ENCODE measurements around the gene LPP.

The LPP gene

DNA sequence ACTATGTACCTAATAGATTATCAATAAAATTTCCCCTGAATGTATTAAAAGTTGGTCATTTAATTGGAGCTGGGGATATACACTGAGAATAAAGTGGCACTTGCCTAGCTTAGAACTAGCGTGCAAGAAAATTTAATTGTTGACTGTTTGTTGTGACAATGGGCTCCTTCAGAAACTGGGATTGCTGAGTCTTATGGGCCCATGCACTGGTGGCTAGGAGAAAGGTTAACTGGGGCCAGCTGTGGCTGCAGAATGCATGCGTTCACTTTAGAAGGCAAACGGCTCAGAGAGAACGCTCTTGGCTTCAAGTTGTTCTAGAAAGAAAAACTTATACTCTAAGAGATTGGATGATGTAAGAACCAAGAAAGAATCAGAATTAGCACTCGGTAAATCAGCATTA lies 18.7 kb upstream of the LPP start:
- DNase-seq (ENCODE audit: low read depth), result no peak

GRCh38 chr3:188137051-188137450 lies 16.9 kb upstream of the LPP start:
- DNase-seq (ENCODE audit: low read depth), result no peak

GRCh38 chr3:188139466-188139865 lies 14.5 kb upstream of the LPP start:
- DNase-seq (ENCODE audit: low read depth), result no peak

DNA sequence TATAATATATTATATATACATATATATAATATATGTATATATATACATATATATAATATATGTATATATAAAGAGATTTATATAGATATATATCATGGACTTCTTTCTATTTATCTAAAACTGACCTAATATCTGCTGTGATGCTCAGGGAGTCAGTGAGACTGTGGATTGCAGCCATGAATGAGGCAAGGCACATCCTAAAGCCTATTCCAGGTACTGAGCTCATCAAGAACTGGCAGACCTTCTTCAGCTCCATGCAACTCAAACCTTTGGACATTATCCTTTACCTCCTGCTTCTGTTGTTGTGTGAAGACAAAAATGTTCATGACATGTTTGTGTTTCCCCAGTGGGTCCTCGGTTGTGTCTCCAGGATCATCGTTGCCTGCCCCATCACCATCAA lies 7.7 kb upstream of the LPP start:
- DNase-seq (ENCODE audit: low read depth), result no peak

GRCh38 chr3:188147782-188148181 lies 6.2 kb upstream of the LPP start:
- DNase-seq (ENCODE audit: low read depth), result no peak

GRCh38 chr3:188148318-188148717 lies 5.6 kb upstream of the LPP start:
- no peak for DNase-seq (ENCODE audit: low read depth)

DNA sequence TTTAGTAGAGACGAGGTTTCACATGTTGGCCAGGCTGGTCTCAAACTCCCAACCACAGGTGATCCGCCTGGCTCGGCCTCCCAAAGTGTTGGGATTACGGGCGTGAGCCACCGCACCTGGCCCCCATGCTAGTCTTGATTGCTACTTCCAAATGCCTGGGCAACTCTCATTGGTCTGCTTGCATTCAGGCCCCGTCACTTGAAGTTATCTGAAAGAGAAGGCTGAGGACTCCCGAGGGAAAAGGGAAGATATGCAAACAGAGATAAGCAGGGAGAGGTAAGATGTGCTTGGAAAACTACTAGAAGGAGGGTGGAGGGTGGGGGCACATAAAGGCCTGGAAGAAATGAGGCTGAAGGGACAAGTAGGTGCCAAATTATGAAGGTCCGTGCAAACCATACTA lies 4.4 kb upstream of the LPP start:
- DNase-seq (ENCODE audit: low read depth), result no peak

- no peak for DNase-seq (ENCODE audit: low read depth)
These were observed 3.0 kb upstream of the LPP start for GRCh38 chr3:188150982-188151381.

GRCh38 chr3:188151438-188151837 lies 2.5 kb upstream of the LPP start:
- no peak for DNase-seq (ENCODE audit: low read depth)

- DNase-seq (ENCODE audit: low read depth), result no peak
These were observed 1.1 kb upstream of the LPP start for GRCh38 chr3:188152660-188153436.

DNA sequence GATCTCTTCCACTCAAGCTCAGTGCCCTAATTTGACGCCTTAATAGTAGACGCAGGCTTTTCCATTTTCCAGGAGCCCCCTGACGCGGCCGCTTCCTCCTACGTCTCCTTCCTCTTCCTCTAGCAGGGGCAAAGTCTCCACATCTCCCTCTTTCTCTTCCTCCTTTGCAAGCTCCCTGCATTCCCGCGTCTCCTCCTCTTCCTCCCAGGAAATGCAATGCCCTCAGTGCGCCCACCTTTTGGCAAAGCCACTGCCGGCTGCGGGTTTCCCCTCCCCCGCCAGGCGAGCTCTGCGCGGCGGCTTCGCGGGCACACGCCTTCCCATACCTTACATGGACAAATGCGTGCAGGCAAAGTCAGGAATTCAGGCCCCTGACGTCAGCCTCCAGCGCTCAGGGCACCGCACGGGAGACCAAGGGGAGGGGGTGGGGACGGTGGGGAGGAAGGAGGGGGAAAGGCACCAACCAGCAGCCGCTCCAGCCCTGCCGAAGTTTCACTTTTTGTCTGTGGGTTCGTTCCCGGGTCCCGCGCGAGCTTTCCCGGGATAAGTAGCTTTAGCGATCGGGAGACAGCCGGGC lies 432 bp upstream of the LPP start:
- DNase-seq (ENCODE audit: low read depth), result peak; percentile 91

DNA sequence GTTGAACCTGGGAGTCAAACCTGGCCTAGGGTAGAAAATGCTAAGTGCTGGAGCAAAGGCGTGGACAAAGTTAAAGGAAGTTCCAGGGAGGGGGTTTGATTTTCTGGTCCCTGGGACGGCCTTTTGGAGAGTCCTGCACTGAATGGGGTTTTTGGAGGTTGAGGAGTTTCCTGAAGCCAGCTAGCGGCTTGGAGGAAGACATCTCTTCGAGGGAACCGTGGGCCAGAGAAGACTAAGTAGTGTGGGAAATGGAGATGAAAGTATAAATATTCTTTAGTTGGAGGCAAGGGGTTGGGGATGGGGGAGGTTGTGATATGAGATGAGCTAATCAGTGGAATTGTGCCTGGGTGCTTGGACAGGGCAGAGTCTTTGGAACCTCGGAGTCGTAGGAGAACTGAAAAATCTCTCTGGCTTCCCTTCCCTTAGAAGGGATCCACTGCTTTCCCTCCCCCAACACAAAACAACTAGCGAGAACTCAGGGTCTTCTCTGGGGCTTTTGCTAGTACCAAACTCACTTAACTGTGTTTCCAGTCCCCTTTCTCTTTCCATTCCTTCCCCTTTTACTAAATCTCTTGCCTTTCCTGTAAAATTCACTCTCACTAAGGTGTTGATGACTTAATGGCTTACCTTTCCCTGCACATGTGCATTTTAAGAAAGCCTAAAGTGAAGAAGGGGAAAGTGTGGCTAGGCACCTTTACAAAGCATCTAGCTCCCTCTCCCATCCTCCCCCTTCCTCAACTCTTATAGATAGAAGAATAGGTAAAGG lies 1.0 kb downstream of the LPP start:
- no peak for DNase-seq (ENCODE audit: low read depth)

DNA sequence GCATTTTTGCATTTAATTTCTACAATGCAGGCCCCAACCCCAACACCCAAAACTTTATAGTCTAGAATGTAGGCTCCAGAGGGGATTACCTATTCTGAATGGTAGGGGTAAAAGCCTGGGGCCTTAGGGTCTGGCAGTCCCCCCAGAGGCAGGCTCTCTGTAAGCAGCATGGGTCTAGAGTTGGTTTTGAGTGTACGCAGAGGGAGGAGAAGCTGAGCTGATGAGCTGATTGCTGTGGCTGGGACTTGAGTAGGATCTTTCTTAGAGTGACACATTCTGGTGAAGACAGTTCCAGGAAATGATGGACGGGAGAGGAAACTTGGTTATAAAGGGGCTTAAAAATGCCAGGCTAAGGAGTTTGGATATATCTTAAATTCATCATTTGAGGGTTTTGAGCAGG lies 2.1 kb downstream of the LPP start:
- no peak for DNase-seq (ENCODE audit: low read depth)

GRCh38 chr3:188157407-188157806 lies 3.5 kb downstream of the LPP start:
- no peak for DNase-seq (ENCODE audit: low read depth)

GRCh38 chr3:188157971-188158370 lies 4.0 kb downstream of the LPP start:
- DNase-seq (ENCODE audit: low read depth), result no peak

- no peak for DNase-seq (ENCODE audit: low read depth)
These were observed 4.9 kb downstream of the LPP start for GRCh38 chr3:188158731-188159310.

GRCh38 chr3:188160751-188161150 lies 6.8 kb downstream of the LPP start:
- DNase-seq (ENCODE audit: low read depth), result no peak

GRCh38 chr3:188164248-188164687 lies 10.3 kb downstream of the LPP start:
- DNase-seq (ENCODE audit: low read depth), result no peak

DNA sequence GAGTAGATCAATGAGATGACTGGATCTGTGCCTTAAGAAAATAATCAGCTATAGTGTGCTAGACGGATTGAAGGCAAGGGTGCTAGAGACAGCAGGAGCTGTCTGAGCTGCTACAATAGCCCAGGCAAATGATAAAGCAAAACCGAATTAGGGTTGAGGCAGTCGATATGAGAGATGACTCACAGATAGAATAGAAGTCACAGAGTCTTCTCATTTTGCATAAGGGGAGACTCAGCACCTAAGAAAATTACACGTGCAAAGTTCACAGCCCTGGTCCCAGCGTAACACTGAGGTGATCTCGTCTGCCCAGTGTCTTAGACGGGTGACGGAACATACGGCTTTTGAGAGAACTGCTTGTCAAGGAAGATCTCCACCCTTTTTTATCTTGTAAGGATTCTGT lies 11.6 kb downstream of the LPP start:
- DNase-seq (ENCODE audit: low read depth), result no peak

DNA sequence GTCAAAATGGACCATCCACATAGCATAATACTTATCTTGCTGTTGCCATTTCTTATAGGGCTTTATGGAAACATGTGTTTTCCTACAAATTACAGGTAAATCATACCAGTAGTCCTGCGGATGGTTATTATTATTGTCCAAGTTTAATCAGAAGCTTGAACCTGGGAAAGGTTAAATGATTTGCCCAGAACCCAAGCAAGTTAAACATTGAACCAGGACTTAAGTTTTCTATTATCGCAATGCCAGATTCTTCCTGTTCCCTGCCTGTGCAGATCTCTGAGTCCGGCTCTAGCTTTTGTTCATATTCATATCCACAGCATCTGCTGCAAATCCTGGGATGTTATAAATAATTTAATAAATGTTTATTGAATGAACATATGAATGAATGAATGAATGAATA lies 12.5 kb downstream of the LPP start:
- DNase-seq (ENCODE audit: low read depth), result no peak

DNA sequence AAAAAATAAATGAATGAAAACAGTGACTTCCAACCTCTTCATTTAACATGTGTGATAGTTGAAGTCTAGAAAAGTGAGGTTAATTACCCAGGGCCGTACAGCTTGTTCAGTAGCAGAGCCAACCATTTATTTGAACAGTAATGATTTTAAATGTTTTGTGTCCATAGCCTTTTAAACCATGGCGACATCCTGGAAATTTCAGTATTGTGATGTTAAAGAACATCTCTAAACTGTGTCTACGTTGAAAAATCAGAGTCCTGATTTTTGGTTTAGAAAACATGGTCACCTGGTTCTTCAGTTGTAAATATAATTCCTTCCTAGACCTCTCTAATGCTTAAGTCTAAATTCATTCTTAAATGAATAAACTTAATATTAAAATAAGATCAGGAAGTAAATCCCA lies 14.2 kb downstream of the LPP start:
- no peak for DNase-seq (ENCODE audit: low read depth)

DNA sequence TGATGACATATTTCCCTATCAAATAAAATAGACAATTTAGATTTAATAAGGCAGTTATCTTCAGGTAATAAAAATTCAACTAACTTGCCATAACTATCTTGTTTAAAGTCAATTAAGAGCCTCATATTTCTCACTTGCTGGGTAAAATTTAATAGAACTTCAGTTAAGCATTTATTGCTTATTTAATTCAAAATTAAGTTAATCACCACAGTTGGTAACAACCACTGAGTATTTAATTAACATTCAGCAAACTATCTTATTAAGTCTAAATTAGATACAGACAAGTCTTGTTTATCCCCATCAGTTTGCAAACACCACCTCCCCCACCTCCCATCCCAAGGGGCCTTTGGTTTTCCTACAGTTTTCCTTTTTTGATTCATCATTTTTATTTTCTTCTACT lies 14.7 kb downstream of the LPP start:
- no peak for DNase-seq (ENCODE audit: low read depth)

All from GM04504 (cell line).